Fibroblast of lung (primary cell): Measurements from ENCODE around the gene OLFM1. TPM values are rescaled to one million over a fixed set of nuclear protein-coding genes. Genes with fewer than 3 reads are reported as not detected.

ENCODE experiments used
- DNase-seq, 2 donors: peaks; one replicate each; pipeline versions ENCODE4 v3.0.0 to v3.0.0-alpha.2; 2010; ENCODE audit warnings: low read depth in 2 of 2
- H2AFZ ChIP-seq: 2 replicates; pipeline ENCODE4 v1.5.1; 2012; ENCODE audit warnings: low read length, control low read depth, inconsistent platforms
- H3K27ac ChIP-seq: 2 replicates; pipeline ENCODE4 v1.5.1; 2011; ENCODE audit warnings: low read length, control low read depth; ENCODE audit not compliant: insufficient read depth
- H3K27me3 ChIP-seq: 2 replicates; pipeline ENCODE4 v1.5.1; 2011; ENCODE audit warnings: mild to moderate bottlenecking, low read length; ENCODE audit not compliant: control insufficient read depth, insufficient read depth
- H3K36me3 ChIP-seq: 2 replicates; pipeline ENCODE4 v1.5.1; 2011; ENCODE audit warnings: low read length; ENCODE audit not compliant: control insufficient read depth, insufficient read depth
- H3K4me1 ChIP-seq: 2 replicates; pipeline ENCODE4 v1.5.1; 2011; ENCODE audit warnings: low read length; ENCODE audit not compliant: control insufficient read depth, insufficient read depth; ENCODE audit errors: extremely low read depth
- H3K4me2 ChIP-seq: 2 replicates; pipeline ENCODE4 v1.5.1; 2011; ENCODE audit warnings: low read length, control low read depth; ENCODE audit not compliant: insufficient read depth; ENCODE audit errors: extremely low read depth
- H3K4me3 ChIP-seq, 4 experiments: fragments of 200-600 bp in 1 of 4; sonication (generic) in 1 of 4; replicated peaks in 1 of 4; 2 replicates each; pipeline ENCODE4 v1.5.1; 2011 to 2016; ENCODE audit warnings: low read length in 4 of 4, low read depth in 3 of 4, mild to moderate bottlenecking in 3 of 4, control low read depth in 2 of 4, inconsistent platforms in 1 of 4, mixed read lengths in 1 of 4; ENCODE audit not compliant: insufficient read depth in 1 of 4; ENCODE audit errors: control extremely low read depth in 1 of 4
- H3K79me2 ChIP-seq: 2 replicates; pipeline ENCODE4 v1.5.1; 2012; ENCODE audit warnings: mild to moderate bottlenecking, low read length, inconsistent platforms; ENCODE audit not compliant: control insufficient read depth, insufficient read depth
- H3K9ac ChIP-seq: 2 replicates; pipeline ENCODE4 v1.5.1; 2011; ENCODE audit warnings: mild to moderate bottlenecking, low read length, control low read depth; ENCODE audit not compliant: insufficient read depth
- H3K9me3 ChIP-seq: 2 replicates; pipeline ENCODE4 v1.5.1; 2012; ENCODE audit warnings: low read depth, low read length; ENCODE audit not compliant: control insufficient read depth, insufficient read depth
- H4K20me1 ChIP-seq: 2 replicates; pipeline ENCODE4 v1.5.1; 2011; ENCODE audit warnings: low read length; ENCODE audit not compliant: control insufficient read depth, insufficient read depth; ENCODE audit errors: extremely low read depth
- EZH2 ChIP-seq: IDR thresholded peaks from 2 replicates; pipeline ENCODE4 v1.5.1; 2012; ENCODE audit warnings: low read length, control low read depth, mild to moderate bottlenecking; ENCODE audit errors: missing control alignments
- polyA plus RNA-seq, 2 donors: library from polyadenylated mRNA; depleted of rRNA in 1 of 2; stranded (reverse) in 1 of 2; unstranded in 1 of 2; fragments of >200 nt; gene quantifications; 2 replicates each; pipeline ENCODE4 v1.2.1, GENCODE V29; 2011 to 2012; ENCODE audit warnings: missing spikeins in 1 of 2
- total RNA-seq: library from RNA; depleted of rRNA; stranded (reverse); fragments of >200 nt; gene quantifications from 2 replicates; pipeline ENCODE4 v1.2.1, GENCODE V29; 2014
- TF ChIP-seq, protein P1 (sequence below), 2 donors: IDR thresholded peaks in 1 of 2; conservative IDR thresholded peaks in 1 of 2; 1 replicate in 1 of 2; 2 replicates in 1 of 2; pipeline ENCODE4 v1.5.1; 2011 to 2012; ENCODE audit warnings: low read length in 2 of 2, control low read depth in 1 of 2, inconsistent platforms in 1 of 2, low read depth in 1 of 2, mild to moderate bottlenecking in 1 of 2

OLFM1 gene
- total and polyA plus RNA-seq, 2 donors (not counting 1 experiment from before 2014, with no cell fraction given), result 2.0 to 7.6 TPM

DNA sequence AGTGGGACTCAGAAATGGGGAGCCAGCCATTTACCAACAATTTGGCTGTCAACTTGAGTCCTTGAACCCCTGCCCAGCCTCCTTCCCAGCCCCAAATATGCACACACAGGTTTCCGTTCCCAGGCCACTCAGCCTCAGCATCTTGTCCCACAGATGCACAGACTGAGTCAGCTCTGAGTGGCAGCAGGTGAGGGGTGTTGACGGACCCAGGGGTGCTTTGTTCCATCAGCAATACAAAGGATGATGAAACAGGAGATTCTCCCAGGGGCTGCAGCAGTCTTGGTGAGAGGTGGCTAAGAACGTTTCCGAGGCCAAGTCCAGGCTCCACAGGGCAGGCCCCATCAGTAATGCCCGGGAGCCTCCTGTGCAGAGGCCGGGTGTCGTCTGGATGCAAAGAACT is 4.9 kb upstream of the OLFM1 start:
- Histone ChIP-seq H3K27ac (no peak overlapping the region), H3K27me3 (no peaks in the 10 kb centered on the region), H3K9ac (no peak overlapping the region), H3K4me2 (no peak overlapping the region), H3K79me2 (no peaks in the 10 kb centered on the region), H3K36me3 (no peaks in the 10 kb centered on the region), H3K9me3 (no peaks in the 10 kb centered on the region), H2AFZ (no peak overlapping the region), H4K20me1 (no peaks in the 10 kb centered on the region), H3K4me1 (no peaks in the 10 kb centered on the region), H3K4me3 (no peak overlapping the region)
- no peak for TF ChIP-seq EZH2
- TF ChIP-seq, protein P1, sequence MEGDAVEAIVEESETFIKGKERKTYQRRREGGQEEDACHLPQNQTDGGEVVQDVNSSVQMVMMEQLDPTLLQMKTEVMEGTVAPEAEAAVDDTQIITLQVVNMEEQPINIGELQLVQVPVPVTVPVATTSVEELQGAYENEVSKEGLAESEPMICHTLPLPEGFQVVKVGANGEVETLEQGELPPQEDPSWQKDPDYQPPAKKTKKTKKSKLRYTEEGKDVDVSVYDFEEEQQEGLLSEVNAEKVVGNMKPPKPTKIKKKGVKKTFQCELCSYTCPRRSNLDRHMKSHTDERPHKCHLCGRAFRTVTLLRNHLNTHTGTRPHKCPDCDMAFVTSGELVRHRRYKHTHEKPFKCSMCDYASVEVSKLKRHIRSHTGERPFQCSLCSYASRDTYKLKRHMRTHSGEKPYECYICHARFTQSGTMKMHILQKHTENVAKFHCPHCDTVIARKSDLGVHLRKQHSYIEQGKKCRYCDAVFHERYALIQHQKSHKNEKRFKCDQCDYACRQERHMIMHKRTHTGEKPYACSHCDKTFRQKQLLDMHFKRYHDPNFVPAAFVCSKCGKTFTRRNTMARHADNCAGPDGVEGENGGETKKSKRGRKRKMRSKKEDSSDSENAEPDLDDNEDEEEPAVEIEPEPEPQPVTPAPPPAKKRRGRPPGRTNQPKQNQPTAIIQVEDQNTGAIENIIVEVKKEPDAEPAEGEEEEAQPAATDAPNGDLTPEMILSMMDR (conservative IDR thresholded peaks at IDR 0.05 in 1 of 2, IDR thresholded peaks at IDR 0.05 in 1 of 2; ENCODE audit: low read depth in 1 of 2, low read length in 2 of 2), result no peak
- DNase-seq, result no peak

DNA sequence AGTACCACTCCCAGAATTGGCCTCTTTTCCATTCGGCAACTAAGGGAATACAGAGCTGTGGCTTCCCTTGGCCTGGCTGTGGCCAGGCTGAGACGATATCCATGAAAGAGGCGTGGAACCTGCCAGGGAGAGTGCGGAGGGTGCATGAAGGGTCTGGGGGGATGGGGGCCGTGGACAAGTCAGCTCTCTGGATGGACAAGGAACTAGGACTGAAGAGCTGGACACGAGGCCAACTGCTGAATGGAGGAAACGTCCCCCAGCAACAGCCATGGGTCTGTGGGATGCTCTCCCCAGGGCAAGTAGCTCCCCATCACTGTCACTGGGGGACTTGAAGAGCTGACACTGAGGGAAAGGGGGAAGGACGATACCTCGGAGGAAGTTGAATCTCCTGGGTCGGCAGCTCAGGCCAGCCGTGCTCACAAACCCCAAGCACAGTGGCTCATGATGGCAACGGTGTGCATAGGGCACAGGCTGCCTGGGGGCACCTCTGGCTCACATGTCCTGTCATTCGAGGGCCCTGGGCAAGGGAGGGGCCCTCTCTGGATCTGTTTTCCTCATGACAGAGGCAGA is 4.1 kb upstream of the OLFM1 start:
- Histone ChIP-seq H3K4me1 (no peaks in the 10 kb centered on the region), H3K36me3 (no peaks in the 10 kb centered on the region), H3K4me3 (no peak overlapping the region), H3K9ac (no peak overlapping the region), H3K4me2 (no peak overlapping the region), H3K79me2 (no peaks in the 10 kb centered on the region), H2AFZ (no peak overlapping the region), H3K27ac (no peak overlapping the region), H4K20me1 (no peaks in the 10 kb centered on the region), H3K27me3 (peaks cover 1% of the 10 kb centered on the region), H3K9me3 (no peaks in the 10 kb centered on the region)
- no peak for TF ChIP-seq EZH2
- TF ChIP-seq, protein P1 (conservative IDR thresholded peaks at IDR 0.05 in 1 of 2, IDR thresholded peaks at IDR 0.05 in 1 of 2; ENCODE audit: low read depth in 1 of 2, low read length in 2 of 2), result no peak
- no peak for DNase-seq

DNA sequence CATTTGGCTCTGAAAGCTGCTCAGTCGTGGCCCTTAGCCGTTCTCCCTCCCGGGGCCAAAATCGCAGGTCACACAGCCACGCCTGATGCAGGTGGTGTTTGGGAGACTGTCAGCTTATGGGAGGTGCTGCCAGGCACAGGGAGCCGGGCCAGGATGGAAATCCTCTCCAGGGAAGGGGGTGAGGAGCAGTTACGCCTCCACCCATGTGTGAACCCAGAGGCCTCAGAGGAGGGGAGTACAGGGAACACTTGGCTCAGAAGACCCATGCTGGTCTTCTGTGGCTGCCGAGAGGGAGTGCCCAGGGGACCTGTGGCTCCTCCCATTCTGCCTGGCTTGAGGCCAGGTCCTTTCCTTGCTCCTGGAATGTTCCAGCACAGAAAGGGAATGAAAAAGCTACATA is 3.6 kb upstream of the OLFM1 start:
- no peak overlapping the region for H3K4me2 ChIP-seq
- H3K9ac ChIP-seq, result no peak overlapping the region
- no peak for TF ChIP-seq EZH2
- TF ChIP-seq, protein P1 (conservative IDR thresholded peaks at IDR 0.05 in 1 of 2, IDR thresholded peaks at IDR 0.05 in 1 of 2; ENCODE audit: low read depth in 1 of 2, low read length in 2 of 2), result no peak
- no peaks in the 10 kb centered on the region for H4K20me1 ChIP-seq
- no peak overlapping the region for H3K4me3 ChIP-seq
- H3K27ac ChIP-seq, result no peak overlapping the region
- DNase-seq, result no peak
- H3K27me3 ChIP-seq, result peaks cover 6% of the 10 kb centered on the region
- H3K9me3 ChIP-seq, result no peaks in the 10 kb centered on the region
- H3K36me3 ChIP-seq, result no peaks in the 10 kb centered on the region
- H3K4me1 ChIP-seq, result no peaks in the 10 kb centered on the region
- H2AFZ ChIP-seq, result no peak overlapping the region
- no peaks in the 10 kb centered on the region for H3K79me2 ChIP-seq
